Mammary epithelial cell (primary cell): Measurements from ENCODE around the gene UQCRFS1.

Experiments used
- EZH2 ChIP-seq: IDR thresholded peaks from 2 replicates; pipeline ENCODE4 v1.6.1; 2012; ENCODE audit warnings: low read length, inconsistent platforms, borderline replicate concordance
- TF ChIP-seq, protein P1 (sequence below), 2 donors: IDR thresholded peaks in 1 of 2; conservative IDR thresholded peaks in 1 of 2; 2 replicates each; pipeline ENCODE4 v1.5.1; 2011 to 2012; ENCODE audit warnings: inconsistent platforms in 2 of 2, low read length in 2 of 2, mild to moderate bottlenecking in 2 of 2, control low read depth in 1 of 2, low read depth in 1 of 2; ENCODE audit not compliant: insufficient read depth in 1 of 2; ENCODE audit errors: extremely low read depth in 1 of 2

DNA sequence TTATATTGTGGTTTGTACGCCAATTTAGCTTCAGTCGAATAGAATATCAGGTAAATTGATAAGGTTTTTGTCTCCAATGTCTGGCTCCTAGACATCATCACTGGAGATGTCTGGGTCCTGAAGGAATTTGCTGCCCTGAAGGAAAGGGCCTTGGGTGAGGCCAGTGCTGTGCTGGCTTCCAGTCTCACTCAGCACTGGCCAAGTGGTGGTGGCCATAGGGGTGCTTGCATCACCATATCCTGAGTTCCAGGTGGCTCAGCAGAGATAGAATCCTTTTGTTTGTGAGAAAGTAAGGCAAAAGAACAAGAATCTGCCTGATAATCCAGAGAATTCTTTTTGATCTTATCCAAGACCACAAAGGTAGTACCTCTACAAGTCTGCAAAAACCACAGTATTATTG, 39.1 kb downstream of the UQCRFS1 start:
- TF ChIP-seq, protein P1, sequence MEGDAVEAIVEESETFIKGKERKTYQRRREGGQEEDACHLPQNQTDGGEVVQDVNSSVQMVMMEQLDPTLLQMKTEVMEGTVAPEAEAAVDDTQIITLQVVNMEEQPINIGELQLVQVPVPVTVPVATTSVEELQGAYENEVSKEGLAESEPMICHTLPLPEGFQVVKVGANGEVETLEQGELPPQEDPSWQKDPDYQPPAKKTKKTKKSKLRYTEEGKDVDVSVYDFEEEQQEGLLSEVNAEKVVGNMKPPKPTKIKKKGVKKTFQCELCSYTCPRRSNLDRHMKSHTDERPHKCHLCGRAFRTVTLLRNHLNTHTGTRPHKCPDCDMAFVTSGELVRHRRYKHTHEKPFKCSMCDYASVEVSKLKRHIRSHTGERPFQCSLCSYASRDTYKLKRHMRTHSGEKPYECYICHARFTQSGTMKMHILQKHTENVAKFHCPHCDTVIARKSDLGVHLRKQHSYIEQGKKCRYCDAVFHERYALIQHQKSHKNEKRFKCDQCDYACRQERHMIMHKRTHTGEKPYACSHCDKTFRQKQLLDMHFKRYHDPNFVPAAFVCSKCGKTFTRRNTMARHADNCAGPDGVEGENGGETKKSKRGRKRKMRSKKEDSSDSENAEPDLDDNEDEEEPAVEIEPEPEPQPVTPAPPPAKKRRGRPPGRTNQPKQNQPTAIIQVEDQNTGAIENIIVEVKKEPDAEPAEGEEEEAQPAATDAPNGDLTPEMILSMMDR (conservative IDR thresholded peaks at IDR 0.05 in 1 of 2, IDR thresholded peaks at IDR 0.05 in 1 of 2; ENCODE audit: extremely low read depth in 1 of 2, insufficient read depth in 1 of 2, low read depth in 1 of 2, low read length in 2 of 2) = no peak
- no peak for TF ChIP-seq EZH2
